ENCODE data around the gene ZNF518A. TPM values are rescaled to one million over a fixed set of nuclear protein-coding genes. Genes with fewer than 3 reads are reported as not detected.

ZNF518A gene
- polyA plus RNA-seq, 2 of the 4 experiments (the other 2 are of a cell fraction): 7.3 to 28.9 TPM

DNA sequence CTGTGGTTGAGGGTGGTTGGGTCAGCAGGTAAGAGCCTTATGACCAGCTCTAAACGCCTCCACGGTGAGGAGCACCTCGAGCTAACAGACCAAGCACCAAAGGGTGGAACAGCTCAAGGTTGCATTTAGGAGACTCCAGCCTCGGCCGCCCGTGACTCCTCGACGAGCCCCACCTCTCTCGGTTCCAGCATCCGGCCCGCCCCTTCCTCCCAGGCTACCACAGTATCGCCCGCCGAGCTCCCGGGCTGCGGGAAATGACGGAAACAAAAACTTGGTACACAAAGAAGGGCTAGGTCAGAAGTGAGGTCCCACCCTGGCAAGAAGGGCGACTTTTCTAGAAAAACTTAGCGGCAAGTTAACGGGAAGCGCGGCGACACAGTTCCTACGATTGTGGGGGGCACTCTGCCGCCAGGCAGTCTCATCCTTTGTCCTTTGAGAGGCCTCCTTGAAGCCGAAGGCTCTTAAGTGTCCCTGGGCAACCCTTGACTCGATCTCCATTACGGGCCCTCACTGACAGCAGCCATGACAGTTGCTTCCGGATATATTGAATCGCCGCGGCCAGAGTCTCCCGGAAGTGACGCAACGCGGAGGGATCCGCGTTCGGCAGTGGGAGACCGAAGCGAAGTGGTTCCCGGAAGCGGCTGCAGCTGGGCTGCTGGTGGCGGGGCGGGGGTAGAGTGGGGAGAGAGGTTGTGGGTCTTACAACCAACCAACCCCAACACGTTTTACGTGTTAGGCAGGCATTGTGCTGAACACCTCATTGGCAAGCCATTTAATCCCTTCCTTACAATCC, 40.2 kb upstream of the ZNF518A start (continued):
- TF ChIP-seq TFCP2L1 (CRISPR knock-in tag; IDR thresholded peaks at IDR 0.05) (no peak), POLR2A (IDR thresholded peaks at IDR 0.05; ENCODE audit: low read length) (peak; percentile 68), HOXA7 (CRISPR knock-in tag; IDR thresholded peaks at IDR 0.05) (no peak), HOXB13 (CRISPR knock-in tag; IDR thresholded peaks at IDR 0.05; ENCODE audit: low read depth) (peak; percentile 75), NFE2L2 (conservative IDR thresholded peaks at IDR 0.05; ENCODE audit: low read length) (no peak), MAZ (IDR thresholded peaks at IDR 0.05; ENCODE audit: borderline replicate concordance, low read depth, low read length) (no peak), SREBF2 (IDR thresholded peaks at IDR 0.05) (no peak), CBX2 (IDR thresholded peaks at IDR 0.05; ENCODE audit: borderline replicate concordance, low read depth) (no peak), CHD2 (IDR thresholded peaks at IDR 0.05; ENCODE audit: low read length, partially characterized antibody) (peak; percentile 74), HOXB5 (CRISPR knock-in tag; IDR thresholded peaks at IDR 0.05) (no peak), ESRRA (IDR thresholded peaks at IDR 0.05; ENCODE audit: borderline replicate concordance, low read length) (no peak), EHF (CRISPR knock-in tag; IDR thresholded peaks at IDR 0.05) (peak; percentile 80; the same call in 1 of the 2 replicates), MYC (IDR thresholded peaks at IDR 0.05; ENCODE audit: borderline replicate concordance, low read length) (no peak), EHMT2 (IDR thresholded peaks at IDR 0.05; ENCODE audit: low read depth) (peak; percentile 84), ZFP36 (IDR thresholded peaks at IDR 0.05; ENCODE audit: borderline replicate concordance, partially characterized antibody) (no peak), ZNF302 (CRISPR knock-in tag; IDR thresholded peaks at IDR 0.05) (no peak), RARB (CRISPR knock-in tag; IDR thresholded peaks at IDR 0.05) (no peak), FOSB (CRISPR knock-in tag; IDR thresholded peaks at IDR 0.05) (no peak), HEYL (CRISPR knock-in tag; IDR thresholded peaks at IDR 0.05) (no peak), MAFK (IDR thresholded peaks at IDR 0.05; ENCODE audit: partially characterized antibody) (no peak), POLR2AphosphoS2 (conservative IDR thresholded peaks at IDR 0.05; ENCODE audit: low read length) (no peak), JUN (IDR thresholded peaks at IDR 0.05) (peak; percentile 89 to 94)
- TF ChIP-seq, protein P1, sequence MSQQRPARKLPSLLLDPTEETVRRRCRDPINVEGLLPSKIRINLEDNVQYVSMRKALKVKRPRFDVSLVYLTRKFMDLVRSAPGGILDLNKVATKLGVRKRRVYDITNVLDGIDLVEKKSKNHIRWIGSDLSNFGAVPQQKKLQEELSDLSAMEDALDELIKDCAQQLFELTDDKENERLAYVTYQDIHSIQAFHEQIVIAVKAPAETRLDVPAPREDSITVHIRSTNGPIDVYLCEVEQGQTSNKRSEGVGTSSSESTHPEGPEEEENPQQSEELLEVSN (IDR thresholded peaks at IDR 0.05; ENCODE audit: borderline replicate concordance, low read depth): peak; percentile 44; the same call in 1 of the 2 replicates
- TF ChIP-seq, protein P2, sequence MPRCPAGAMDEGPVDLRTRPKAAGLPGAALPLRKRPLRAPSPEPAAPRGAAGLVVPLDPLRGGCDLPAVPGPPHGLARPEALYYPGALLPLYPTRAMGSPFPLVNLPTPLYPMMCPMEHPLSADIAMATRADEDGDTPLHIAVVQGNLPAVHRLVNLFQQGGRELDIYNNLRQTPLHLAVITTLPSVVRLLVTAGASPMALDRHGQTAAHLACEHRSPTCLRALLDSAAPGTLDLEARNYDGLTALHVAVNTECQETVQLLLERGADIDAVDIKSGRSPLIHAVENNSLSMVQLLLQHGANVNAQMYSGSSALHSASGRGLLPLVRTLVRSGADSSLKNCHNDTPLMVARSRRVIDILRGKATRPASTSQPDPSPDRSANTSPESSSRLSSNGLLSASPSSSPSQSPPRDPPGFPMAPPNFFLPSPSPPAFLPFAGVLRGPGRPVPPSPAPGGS (IDR thresholded peaks at IDR 0.05): peak; percentile 47; the same call in 1 of the 3 replicates
- TF ChIP-seq, protein P3, sequence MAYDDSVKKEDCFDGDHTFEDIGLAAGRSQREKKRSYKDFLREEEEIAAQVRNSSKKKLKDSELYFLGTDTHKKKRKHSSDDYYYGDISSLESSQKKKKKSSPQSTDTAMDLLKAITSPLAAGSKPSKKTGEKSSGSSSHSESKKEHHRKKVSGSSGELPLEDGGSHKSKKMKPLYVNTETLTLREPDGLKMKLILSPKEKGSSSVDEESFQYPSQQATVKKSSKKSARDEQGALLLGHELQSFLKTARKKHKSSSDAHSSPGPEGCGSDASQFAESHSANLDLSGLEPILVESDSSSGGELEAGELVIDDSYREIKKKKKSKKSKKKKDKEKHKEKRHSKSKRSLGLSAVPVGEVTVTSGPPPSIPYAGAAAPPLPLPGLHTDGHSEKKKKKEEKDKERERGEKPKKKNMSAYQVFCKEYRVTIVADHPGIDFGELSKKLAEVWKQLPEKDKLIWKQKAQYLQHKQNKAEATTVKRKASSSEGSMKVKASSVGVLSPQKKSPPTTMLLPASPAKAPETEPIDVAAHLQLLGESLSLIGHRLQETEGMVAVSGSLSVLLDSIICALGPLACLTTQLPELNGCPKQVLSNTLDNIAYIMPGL (CRISPR knock-in tag; IDR thresholded peaks at IDR 0.05; ENCODE audit: borderline replicate concordance): no peak
- TF ChIP-seq, protein P4, sequence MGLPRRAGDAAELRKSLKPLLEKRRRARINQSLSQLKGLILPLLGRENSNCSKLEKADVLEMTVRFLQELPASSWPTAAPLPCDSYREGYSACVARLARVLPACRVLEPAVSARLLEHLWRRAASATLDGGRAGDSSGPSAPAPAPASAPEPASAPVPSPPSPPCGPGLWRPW (IDR thresholded peaks at IDR 0.05): no peak

Data from A549 (cell line).